ENCODE measurements around the gene VPS41. TPM values are rescaled to one million over a fixed set of nuclear protein-coding genes. Genes with fewer than 3 reads are reported as not detected.

Gene VPS41
- total and polyA plus RNA-seq, 10 donors, result 11.2 to 97.4 (median 66.2) TPM

DNA sequence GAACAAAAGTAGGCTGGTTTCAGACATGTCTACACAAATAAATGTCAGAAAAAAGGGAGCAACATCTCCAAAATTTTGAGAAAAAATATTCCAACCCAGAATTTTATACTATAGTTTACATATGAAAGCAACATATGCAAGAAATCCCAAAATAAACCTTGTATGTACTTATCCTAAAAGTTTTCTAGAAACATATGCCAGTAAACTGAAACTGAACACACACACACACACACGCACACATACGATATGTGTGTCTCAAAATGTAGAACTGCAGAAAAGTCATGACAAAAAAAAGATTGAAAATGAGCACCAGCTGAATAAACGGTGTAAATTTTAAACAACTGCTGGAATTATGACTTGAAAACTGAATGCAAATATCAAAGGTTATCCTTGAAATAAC lies 81.0 kb downstream of the VPS41 start:
- Histone ChIP-seq H3K4me3 (no peak overlapping the region), H3K27me3 (replicated peaks in 1 of 7) (no peaks in the 10 kb centered on the region), H3K4me1 (peaks cover 0 to 28% (median 3%) of the 10 kb centered on the region in 6 donors), H3K27ac (no peak overlapping the region), H3K36me3 (peaks cover 0 to 17% (median 0%) of the 10 kb centered on the region in 6 donors), H3K9me3 (peaks cover 0 to 11% (median 8%) of the 10 kb centered on the region in 8 donors)
- intact Hi-C loops (cut with DNase I; ENCODE audit: low total_unique reads), result no loop called here
- 89 to 96% (median 95%) methylated on average over 3 of the region's 3 CpGs for WGBS, 5 donors
- no peak for TF ChIP-seq POLR2A (IDR thresholded peaks at IDR 0.05)
- TF ChIP-seq, protein P1, sequence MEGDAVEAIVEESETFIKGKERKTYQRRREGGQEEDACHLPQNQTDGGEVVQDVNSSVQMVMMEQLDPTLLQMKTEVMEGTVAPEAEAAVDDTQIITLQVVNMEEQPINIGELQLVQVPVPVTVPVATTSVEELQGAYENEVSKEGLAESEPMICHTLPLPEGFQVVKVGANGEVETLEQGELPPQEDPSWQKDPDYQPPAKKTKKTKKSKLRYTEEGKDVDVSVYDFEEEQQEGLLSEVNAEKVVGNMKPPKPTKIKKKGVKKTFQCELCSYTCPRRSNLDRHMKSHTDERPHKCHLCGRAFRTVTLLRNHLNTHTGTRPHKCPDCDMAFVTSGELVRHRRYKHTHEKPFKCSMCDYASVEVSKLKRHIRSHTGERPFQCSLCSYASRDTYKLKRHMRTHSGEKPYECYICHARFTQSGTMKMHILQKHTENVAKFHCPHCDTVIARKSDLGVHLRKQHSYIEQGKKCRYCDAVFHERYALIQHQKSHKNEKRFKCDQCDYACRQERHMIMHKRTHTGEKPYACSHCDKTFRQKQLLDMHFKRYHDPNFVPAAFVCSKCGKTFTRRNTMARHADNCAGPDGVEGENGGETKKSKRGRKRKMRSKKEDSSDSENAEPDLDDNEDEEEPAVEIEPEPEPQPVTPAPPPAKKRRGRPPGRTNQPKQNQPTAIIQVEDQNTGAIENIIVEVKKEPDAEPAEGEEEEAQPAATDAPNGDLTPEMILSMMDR (IDR thresholded peaks at IDR 0.05 in 8 of 11, conservative IDR thresholded peaks at IDR 0.05 in 3 of 11), result no peak
- TF ChIP-seq POLR2AphosphoS5 (IDR thresholded peaks at IDR 0.05), result no peak
- DNase-seq, result no peak

DNA sequence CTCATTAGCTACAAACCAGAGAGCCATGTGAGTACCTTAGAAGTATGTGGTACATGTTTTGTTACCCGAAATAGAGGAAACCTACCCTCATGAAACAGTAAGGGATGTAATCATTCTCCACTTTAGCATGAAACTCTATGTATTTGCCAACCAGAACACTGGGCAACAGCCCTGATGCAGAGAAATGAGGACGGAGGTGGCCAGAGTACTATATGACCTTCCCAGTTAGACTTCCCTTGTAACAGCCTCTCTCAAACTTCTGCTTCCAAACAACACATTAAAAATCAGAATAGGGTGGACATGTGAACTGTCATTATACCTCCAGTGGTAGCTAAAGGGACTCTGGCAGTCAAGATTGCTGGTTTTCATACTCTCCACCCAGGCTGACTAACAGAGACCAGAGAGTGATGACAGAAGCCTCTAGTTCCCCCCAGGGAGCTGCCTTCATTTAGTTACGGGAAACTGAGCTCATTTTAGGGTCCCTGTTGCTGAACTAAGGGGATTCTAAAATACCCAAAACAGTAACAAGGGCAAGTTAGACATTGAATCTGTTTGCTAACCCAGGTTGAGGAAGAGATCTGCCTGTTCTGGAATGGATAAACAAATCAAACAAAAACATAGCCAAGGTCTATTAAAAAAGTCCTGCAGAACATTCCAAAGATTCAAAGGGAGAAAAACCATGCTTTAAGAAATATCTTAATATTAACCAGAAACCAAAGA lies 83.1 kb downstream of the VPS41 start:
- Histone ChIP-seq H3K4me1 (peaks cover 0 to 22% (median 3%) of the 10 kb centered on the region in 6 donors), H3K27ac (no peak overlapping the region), H3K27me3 (replicated peaks in 1 of 7) (no peaks in the 10 kb centered on the region), H3K36me3 (peaks cover 0 to 24% (median 0%) of the 10 kb centered on the region in 6 donors), H3K4me3 (no peak overlapping the region), H3K9me3 (peaks cover 0 to 13% (median 9%) of the 10 kb centered on the region in 8 donors)
- WGBS, 5 donors, result 81 to 88% (median 82%) methylated on average over 3 of the region's 3 CpGs
- DNase-seq, result no peak
- no peak for TF ChIP-seq POLR2A (IDR thresholded peaks at IDR 0.05)
- TF ChIP-seq, protein P1 (IDR thresholded peaks at IDR 0.05 in 8 of 11, conservative IDR thresholded peaks at IDR 0.05 in 3 of 11), result no peak
- no peak for TF ChIP-seq POLR2AphosphoS5 (IDR thresholded peaks at IDR 0.05)
- intact Hi-C loops (cut with DNase I; ENCODE audit: low total_unique reads), result no loop called here

DNA sequence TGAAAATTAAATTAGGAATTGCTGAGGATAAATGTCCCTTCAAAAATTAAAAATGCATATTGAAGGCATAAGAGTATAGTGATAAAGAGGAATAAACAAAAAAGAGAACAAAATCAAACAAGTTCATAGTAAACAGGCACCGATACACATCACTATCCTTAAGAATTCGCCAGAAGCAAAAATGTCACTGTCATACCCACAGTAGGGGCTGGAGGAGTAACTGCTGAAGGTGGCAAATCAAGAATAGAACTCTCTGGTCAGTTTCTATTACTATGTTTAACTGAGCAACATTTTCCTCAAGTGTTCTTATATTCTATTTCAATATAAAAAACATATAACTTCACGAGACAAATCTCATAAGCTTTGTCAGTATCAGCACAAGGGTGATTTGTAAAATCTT lies 84.0 kb downstream of the VPS41 start:
- peaks cover 0 to 29% (median 0%) of the 10 kb centered on the region in 6 donors for H3K36me3 ChIP-seq
- no peak overlapping the region for H3K4me3 ChIP-seq
- 94 to 95% (median 95%) methylated on average over 3 of the region's 3 CpGs for WGBS, 5 donors
- H3K27ac ChIP-seq, result no peak overlapping the region
- H3K27me3 ChIP-seq (replicated peaks in 1 of 7), result no peaks in the 10 kb centered on the region
- DNase-seq, result no peak
- H3K4me1 ChIP-seq, result peaks cover 0 to 22% (median 3%) of the 10 kb centered on the region in 6 donors
- intact Hi-C loops (cut with DNase I; ENCODE audit: low total_unique reads), result no loop called here
- TF ChIP-seq, protein P1 (IDR thresholded peaks at IDR 0.05 in 8 of 11, conservative IDR thresholded peaks at IDR 0.05 in 3 of 11), result no peak
- no peak for TF ChIP-seq POLR2A (IDR thresholded peaks at IDR 0.05)
- H3K9me3 ChIP-seq, result peaks cover 0 to 13% (median 9%) of the 10 kb centered on the region in 8 donors

DNA sequence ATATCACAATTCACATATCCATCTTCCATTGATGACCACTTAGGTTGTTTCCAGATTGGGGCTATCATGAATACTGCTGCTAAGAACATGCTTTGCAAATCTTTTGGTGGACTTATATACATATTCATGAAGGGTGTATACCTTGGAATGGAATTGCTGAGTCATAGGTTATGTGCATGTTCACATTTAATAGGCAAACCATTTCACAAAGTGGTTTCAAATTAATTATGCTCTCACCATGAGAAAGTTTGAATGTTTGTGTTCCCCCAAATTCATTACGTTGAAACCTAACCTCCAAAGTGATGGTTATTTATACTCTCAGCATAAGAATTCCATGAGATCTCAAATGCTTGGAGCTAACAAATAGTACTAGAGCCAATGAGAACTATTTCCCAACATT lies 86.4 kb downstream of the VPS41 start:
- no peak for DNase-seq
- no peak overlapping the region for H3K4me3 ChIP-seq
- peaks cover 0 to 22% (median 3%) of the 10 kb centered on the region in 6 donors for H3K4me1 ChIP-seq
- H3K27ac ChIP-seq, result no peak overlapping the region
- H3K36me3 ChIP-seq, result peaks cover 0 to 43% (median 14%) of the 10 kb centered on the region in 6 donors
- H3K9me3 ChIP-seq, result peaks cover 0 to 13% (median 9%) of the 10 kb centered on the region in 8 donors
- WGBS, 5 donors, result 90 to 100% (median 96%) methylated on average over 1 of the region's 1 CpG
- no peaks in the 10 kb centered on the region for H3K27me3 ChIP-seq (replicated peaks in 1 of 7)
- TF ChIP-seq, protein P1 (IDR thresholded peaks at IDR 0.05 in 8 of 11, conservative IDR thresholded peaks at IDR 0.05 in 3 of 11), result no peak
- TF ChIP-seq POLR2A (IDR thresholded peaks at IDR 0.05) (no peak), POLR2AphosphoS5 (IDR thresholded peaks at IDR 0.05) (no peak)
- intact Hi-C loops (cut with DNase I; ENCODE audit: low total_unique reads), result no loop called here
